ENCODE results near the gene PLXNA4. TPM values are rescaled to one million over a fixed set of nuclear protein-coding genes. Genes with fewer than 3 reads are reported as not detected.

Gene PLXNA4
- total RNA-seq, 4 donors from 2014 or later, result 5.1 to 7.0 (median 5.3) TPM

DNA sequence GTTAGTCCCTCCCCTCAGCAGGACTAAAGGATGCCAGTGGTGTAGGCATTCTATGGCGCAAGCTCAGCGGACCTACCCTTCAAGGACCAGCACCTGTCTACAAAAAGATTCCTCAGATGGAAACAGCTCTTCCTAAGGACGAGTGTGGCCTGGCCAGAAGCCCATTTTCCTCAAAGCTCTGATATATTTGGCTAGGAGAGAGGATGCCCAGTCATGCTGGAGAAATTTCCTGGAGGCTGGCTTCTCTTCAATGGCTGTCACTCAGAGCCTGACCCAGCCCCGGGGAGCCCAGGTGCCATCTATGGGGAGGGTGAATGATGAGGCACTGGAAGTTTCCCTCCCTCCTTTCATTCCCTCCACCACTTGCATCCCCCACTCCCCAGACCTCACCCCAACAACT, 111.5 kb downstream of the PLXNA4 start:
- 59 to 67% methylated on average over 4 of the region's 4 CpGs for WGBS, 2 donors
- intact Hi-C loops (cut with DNase I; ENCODE audit: low total_unique reads), result no loop called here

DNA sequence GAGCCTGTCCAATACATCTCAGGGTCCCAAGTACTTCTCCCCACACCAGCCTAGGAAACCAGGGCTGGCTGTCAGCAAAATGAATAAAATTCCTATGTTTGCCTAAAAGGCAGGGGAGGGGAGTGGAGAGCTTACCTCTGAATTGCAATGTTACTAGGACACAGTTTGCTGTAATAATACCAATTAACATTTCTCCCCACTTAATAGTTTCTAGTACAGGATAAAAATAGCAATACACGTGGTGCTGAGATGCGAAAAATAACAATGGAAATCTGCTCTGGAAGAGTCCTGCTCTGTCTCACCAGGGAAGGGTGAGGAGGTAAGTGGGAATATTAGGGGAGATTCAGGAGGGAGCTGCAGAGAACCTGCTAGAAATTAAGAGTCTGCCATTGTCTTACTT, 112.3 kb downstream of the PLXNA4 start:
- TF ChIP-seq, protein P1, sequence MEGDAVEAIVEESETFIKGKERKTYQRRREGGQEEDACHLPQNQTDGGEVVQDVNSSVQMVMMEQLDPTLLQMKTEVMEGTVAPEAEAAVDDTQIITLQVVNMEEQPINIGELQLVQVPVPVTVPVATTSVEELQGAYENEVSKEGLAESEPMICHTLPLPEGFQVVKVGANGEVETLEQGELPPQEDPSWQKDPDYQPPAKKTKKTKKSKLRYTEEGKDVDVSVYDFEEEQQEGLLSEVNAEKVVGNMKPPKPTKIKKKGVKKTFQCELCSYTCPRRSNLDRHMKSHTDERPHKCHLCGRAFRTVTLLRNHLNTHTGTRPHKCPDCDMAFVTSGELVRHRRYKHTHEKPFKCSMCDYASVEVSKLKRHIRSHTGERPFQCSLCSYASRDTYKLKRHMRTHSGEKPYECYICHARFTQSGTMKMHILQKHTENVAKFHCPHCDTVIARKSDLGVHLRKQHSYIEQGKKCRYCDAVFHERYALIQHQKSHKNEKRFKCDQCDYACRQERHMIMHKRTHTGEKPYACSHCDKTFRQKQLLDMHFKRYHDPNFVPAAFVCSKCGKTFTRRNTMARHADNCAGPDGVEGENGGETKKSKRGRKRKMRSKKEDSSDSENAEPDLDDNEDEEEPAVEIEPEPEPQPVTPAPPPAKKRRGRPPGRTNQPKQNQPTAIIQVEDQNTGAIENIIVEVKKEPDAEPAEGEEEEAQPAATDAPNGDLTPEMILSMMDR (IDR thresholded peaks at IDR 0.05), result no peak
- TF ChIP-seq POLR2A (IDR thresholded peaks at IDR 0.05), result no peak
- intact Hi-C loops (cut with DNase I; ENCODE audit: low total_unique reads), result no loop called here
- no peak overlapping the region for H3K4me3 ChIP-seq (ENCODE audit: low read depth, poor library complexity, severe bottlenecking)
- no peak for DNase-seq (ENCODE audit: low spot score in 2 of 2)
- WGBS, 2 donors, result 57 to 65% methylated on average over 2 of the region's 2 CpGs

More for the DNA sequence above, 111.5 kb downstream of the PLXNA4 start:
- no peak overlapping the region for H3K4me3 ChIP-seq (ENCODE audit: low read depth, poor library complexity, severe bottlenecking)
- TF ChIP-seq, protein P1 (IDR thresholded peaks at IDR 0.05), result no peak
- no peak for TF ChIP-seq POLR2A (IDR thresholded peaks at IDR 0.05)
- no peak for DNase-seq (ENCODE audit: low spot score in 2 of 2)

- WGBS, 2 donors, result 91 to 94% methylated on average over 2 of the region's 2 CpGs
- no peak overlapping the region for H3K4me3 ChIP-seq (ENCODE audit: low read depth, poor library complexity, severe bottlenecking)
- no peak for TF ChIP-seq POLR2A (IDR thresholded peaks at IDR 0.05)
- TF ChIP-seq, protein P1 (IDR thresholded peaks at IDR 0.05), result no peak
- DNase-seq (ENCODE audit: low spot score in 2 of 2), result no peak
- intact Hi-C loops (cut with DNase I; ENCODE audit: low total_unique reads), result no loop called here
Observed at GRCh38 chr7:132462478-132462877, 113.8 kb downstream of the PLXNA4 start.

DNA sequence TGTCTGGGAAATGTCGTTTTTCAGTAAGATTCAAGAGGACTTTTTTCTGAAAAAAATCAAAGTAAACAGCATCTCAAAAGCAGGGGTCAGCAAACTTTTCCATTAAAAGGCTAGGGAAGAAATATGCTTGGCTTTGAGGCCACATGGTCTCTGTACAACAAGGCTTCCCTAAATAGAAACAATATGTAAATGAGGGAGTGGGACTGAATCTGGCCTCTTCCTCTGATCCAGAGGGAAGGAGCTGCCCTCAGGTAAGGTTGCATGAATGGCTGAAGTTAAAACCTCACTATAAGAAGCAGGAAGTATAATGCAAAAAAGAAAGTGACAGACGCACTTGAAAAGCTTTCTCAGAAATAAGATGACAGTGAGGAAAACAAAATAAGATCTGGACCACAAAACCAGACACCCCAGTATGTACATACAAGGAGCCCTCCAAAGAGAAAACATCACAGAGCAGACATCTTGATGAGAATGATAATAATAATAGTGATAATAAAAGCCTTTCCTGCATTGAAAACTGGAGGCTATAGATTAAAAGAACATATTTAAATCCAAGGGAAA, 115.2 kb downstream of the PLXNA4 start:
- intact Hi-C loops (cut with DNase I; ENCODE audit: low total_unique reads), result no loop called here
- WGBS, 2 donors, result 59 to 61% methylated on average over 2 of the region's 2 CpGs
- no peak for DNase-seq (ENCODE audit: low spot score in 2 of 2)
- TF ChIP-seq, protein P1 (IDR thresholded peaks at IDR 0.05), result no peak
- TF ChIP-seq POLR2A (IDR thresholded peaks at IDR 0.05), result no peak
- H3K4me3 ChIP-seq (ENCODE audit: low read depth, poor library complexity, severe bottlenecking), result no peak overlapping the region

- DNase-seq (ENCODE audit: low spot score in 2 of 2), result no peak
- no peak for TF ChIP-seq POLR2A (IDR thresholded peaks at IDR 0.05)
- TF ChIP-seq, protein P1 (IDR thresholded peaks at IDR 0.05), result no peak
- intact Hi-C loops (cut with DNase I; ENCODE audit: low total_unique reads), result no loop called here
- WGBS, 2 donors, result 76 to 82% methylated on average over 10 of the region's 10 CpGs
- no peak overlapping the region for H3K4me3 ChIP-seq (ENCODE audit: low read depth, poor library complexity, severe bottlenecking)
Observed at GRCh38 chr7:132458729-132459128, 117.5 kb downstream of the PLXNA4 start.

GRCh38 chr7:132457658-132458057, 118.6 kb downstream of the PLXNA4 start:
- 74 to 89% methylated on average over 3 of the region's 3 CpGs for WGBS, 2 donors
- DNase-seq (ENCODE audit: low spot score in 2 of 2), result no peak
- H3K4me3 ChIP-seq (ENCODE audit: low read depth, poor library complexity, severe bottlenecking), result no peak overlapping the region
- no peak for TF ChIP-seq POLR2A (IDR thresholded peaks at IDR 0.05)
- TF ChIP-seq, protein P1 (IDR thresholded peaks at IDR 0.05), result no peak
- intact Hi-C loops (cut with DNase I; ENCODE audit: low total_unique reads), result no loop called here

Data from lower leg skin (tissue), 4 donors.